K562 (cell line): ENCODE results near the gene GORASP2. TPM values are rescaled to one million over a fixed set of nuclear protein-coding genes. Genes with fewer than 3 reads are reported as not detected.

Experiments used
- ATAC-seq: fragments of 200-7000 bp; cut with Tn5 transposase; 3 replicates; pipeline ENCODE4 v1.9.1; 2020; ENCODE audit warnings: moderate library complexity
- BruUV-seq: library from RNA; stranded (reverse); fragments of 400-500 nt; replicated peaks from 2 replicates; lab custom pipeline; 2021; lab: Mats Ljungman, UMichigan
- CTCF ChIA-PET: fragments of 300-600 bp; formaldehyde crosslinking; extraction: SDS; loops from one replicate; lab custom pipeline; 2021; ENCODE audit warnings: low intra/inter-chr PET ratio; lab: Yijun Ruan, JAX
- POLR2A ChIA-PET: fragments of 300-600, 350-650 bp; sonication (Branson Sonifier 250); formaldehyde crosslinking; extraction: SDS; loops from one replicate; lab custom pipeline; 2021; ENCODE audit warnings: antibody characterized with exemption, inconsistent platforms; lab: Yijun Ruan, JAX
- DNase-seq, 4 experiments: peaks; one replicate each; pipeline versions ENCODE4 v3.0.0 to v3.0.0-alpha.2; 2011 to 2018; ENCODE audit warnings: low spot score in 3 of 4, mixed read lengths in 3 of 4; ENCODE audit errors: extremely low read depth in 1 of 4
- FAIRE-seq: peaks from 2 replicates; lab custom pipeline; 2011; peaks lifted over from hg19 to GRCh38; lab: Jason Lieb, UNC
- H2AFZ ChIP-seq: 2 replicates; pipeline ENCODE4 v1.6.0; 2011; ENCODE audit warnings: low read depth, low read length, control low read depth, inconsistent platforms
- H3K27ac ChIP-seq: fragments of 200-600 bp; 3 replicates; pipeline ENCODE4 v1.8.0; 2011; ENCODE audit warnings: low read depth, mild to moderate bottlenecking, control low read depth, inconsistent platforms, low read length, moderate library complexity, mixed read lengths; ENCODE audit errors: extremely low read depth
- H3K27me3 ChIP-seq, 2 experiments: fragments of 300-600 bp in 1 of 2; 2 replicates in 1 of 2; 3 replicates in 1 of 2; pipeline versions ENCODE4 v1.6.0 to v1.8.0; 2011; ENCODE audit warnings: inconsistent platforms in 2 of 2, low read length in 2 of 2, mild to moderate bottlenecking in 1 of 2, mixed read lengths in 1 of 2, moderate library complexity in 1 of 2; ENCODE audit not compliant: control insufficient read depth in 2 of 2, insufficient read depth in 2 of 2
- H3K36me3 ChIP-seq: fragments of 300-600 bp; 3 replicates; pipeline ENCODE4 v1.8.0; 2011; ENCODE audit warnings: mild to moderate bottlenecking, low read length, inconsistent platforms; ENCODE audit not compliant: control insufficient read depth, insufficient read depth
- H3K4me1 ChIP-seq, 2 experiments: fragments of 200-600 bp in 1 of 2; replicated peaks in 1 of 2; 2 replicates in 1 of 2; 3 replicates in 1 of 2; pipeline versions ENCODE4 v1.5.1 to v1.8.0; 2011; ENCODE audit warnings: inconsistent platforms in 2 of 2, low read length in 2 of 2, mild to moderate bottlenecking in 1 of 2, mixed read lengths in 1 of 2, moderate library complexity in 1 of 2; ENCODE audit not compliant: control insufficient read depth in 2 of 2, insufficient read depth in 2 of 2
- H3K4me2 ChIP-seq: 2 replicates; pipeline ENCODE4 v1.6.1; 2011; ENCODE audit warnings: low read length, control low read depth, inconsistent platforms, mixed read lengths; ENCODE audit not compliant: insufficient read depth
- H3K4me3 ChIP-seq: fragments of 200-600 bp; sonication (generic), shearing (Covaris generic); 2 replicates; pipeline ENCODE4 v1.5.1; 2016; ENCODE audit warnings: control low read depth, inconsistent platforms
- H3K79me2 ChIP-seq: fragments of 200-600 bp; 3 replicates; pipeline ENCODE4 v1.8.0; 2011; ENCODE audit warnings: low read length, inconsistent platforms; ENCODE audit not compliant: control insufficient read depth, insufficient read depth
- H3K9ac ChIP-seq, 2 experiments: 2 replicates each; pipeline versions ENCODE4 v1.6.0 to v1.6.1; 2011; ENCODE audit warnings: low read depth in 2 of 2, low read length in 2 of 2, control low read depth in 1 of 2, inconsistent platforms in 1 of 2, mild to moderate bottlenecking in 1 of 2, mixed read lengths in 1 of 2; ENCODE audit not compliant: insufficient read depth in 1 of 2
- H3K9me1 ChIP-seq: one replicate; pipeline ENCODE4 v1.6.0; 2011; ENCODE audit warnings: inconsistent platforms, mild to moderate bottlenecking, low read length, moderate library complexity; ENCODE audit not compliant: control insufficient read depth, insufficient read depth
- H3K9me3 ChIP-seq: replicated peaks from 2 replicates; pipeline ENCODE4 v1.5.1; 2011; ENCODE audit warnings: low read depth, low read length, inconsistent platforms; ENCODE audit not compliant: control insufficient read depth, insufficient read depth
- H4K20me1 ChIP-seq: replicated peaks from 2 replicates; pipeline ENCODE4 v1.6.1; 2011; ENCODE audit warnings: low read length, inconsistent platforms, mixed read lengths; ENCODE audit not compliant: control insufficient read depth, insufficient read depth
- ARID4B ChIP-seq: sonication (generic); formaldehyde crosslinking; IDR thresholded peaks from 2 replicates; pipeline ENCODE4 v1.8.0; 2022; ENCODE audit warnings: mild to moderate bottlenecking, missing genetic modification reagents
- ATF4 ChIP-seq: fragments of 450-650 bp; formaldehyde crosslinking; IDR thresholded peaks from 2 replicates; pipeline ENCODE4 v1.4.0; 2022; ENCODE audit warnings: mild to moderate bottlenecking, moderate library complexity
- EP300 ChIP-seq: IDR thresholded peaks from 2 replicates; pipeline ENCODE4 v1.6.1; 2012; ENCODE audit warnings: low read length, improper control_type of control experiment
- FOXA3 ChIP-seq, 2 experiments: fragments of 450-650 bp in 1 of 2; sonication (generic) in 1 of 2; formaldehyde crosslinking; IDR thresholded peaks in 1 of 2; conservative IDR thresholded peaks in 1 of 2; 2 replicates each; pipeline versions ENCODE4 v1.4.0 to v1.8.0; 2020 to 2022; ENCODE audit warnings: mild to moderate bottlenecking in 2 of 2, missing genetic modification reagents in 1 of 2
- GABPA ChIP-seq: fragments of 200-800 bp; sonication (Bioruptor generic); conservative IDR thresholded peaks from 2 replicates; pipeline ENCODE4 v1.6.1; 2016; ENCODE audit warnings: low read depth, missing genetic modification characterization, missing compliant biosample characterization
- LCOR ChIP-seq: sonication (generic); formaldehyde crosslinking; IDR thresholded peaks from 2 replicates; pipeline ENCODE4 v1.8.0; 2022; ENCODE audit warnings: mild to moderate bottlenecking, missing genetic modification reagents
- LEF1 ChIP-seq: fragments of 450-650 bp; IDR thresholded peaks from 2 replicates; pipeline ENCODE4 v1.6.1; 2016; ENCODE audit warnings: mild to moderate bottlenecking
- MAFK ChIP-seq: IDR thresholded peaks from 2 replicates; pipeline ENCODE4 v1.6.1; 2011; ENCODE audit warnings: low read length, improper control_type of control experiment
- MYBL2 ChIP-seq, 2 experiments: fragments of 450-650 bp in 1 of 2; sonication (generic) in 1 of 2; formaldehyde crosslinking in 1 of 2; IDR thresholded peaks; 2 replicates each; pipeline versions ENCODE4 v1.6.1 to v1.8.1; 2017 to 2022; ENCODE audit warnings: borderline replicate concordance in 1 of 2, inconsistent platforms in 1 of 2, low read depth in 1 of 2, mild to moderate bottlenecking in 1 of 2, missing genetic modification reagents in 1 of 2, moderate library complexity in 1 of 2
- NR2C2 ChIP-seq, 2 experiments: fragments of 200-800 bp in 1 of 2; sonication (Bioruptor generic) in 1 of 2; sonication (generic) in 1 of 2; formaldehyde crosslinking in 1 of 2; IDR thresholded peaks; 2 replicates each; pipeline versions ENCODE4 v1.6.1 to v1.8.0; 2016 to 2022; ENCODE audit warnings: mild to moderate bottlenecking in 1 of 2, missing compliant biosample characterization in 1 of 2, missing genetic modification characterization in 1 of 2, missing genetic modification reagents in 1 of 2
- NRF1 ChIP-seq, 2 experiments: fragments of 450-650 bp; IDR thresholded peaks in 1 of 2; conservative IDR thresholded peaks in 1 of 2; 2 replicates each; pipeline ENCODE4 v1.6.1; 2014; ENCODE audit warnings: mild to moderate bottlenecking in 2 of 2
- SREBF2 ChIP-seq: sonication (generic); formaldehyde crosslinking; IDR thresholded peaks from 2 replicates; pipeline ENCODE4 v1.4.0; 2020; ENCODE audit warnings: mild to moderate bottlenecking, missing genetic modification reagents
- ZNF311 ChIP-seq: fragments of 250-450 bp; sonication (Bioruptor Pico); IDR thresholded peaks from 2 replicates; pipeline ENCODE4 v1.4.0; 2020; ENCODE audit warnings: mild to moderate bottlenecking, moderate library complexity
- WGBS: fragments of 100-300 bp; shearing (Covaris generic); methylation state at CpG from one replicate; pipeline ENCODE4 v1.1.6; 2016; ENCODE audit warnings: low coverage, mixed read lengths; ENCODE audit not compliant: insufficient coverage; ENCODE audit errors: missing lambda C conversion rate; 5-methylcytosine and 5-hydroxymethylcytosine counted together
- in situ Hi-C: fragments of 300-500 bp; cut with MboI; formaldehyde crosslinking; loops from 4 replicates; pipeline ENCODE4 v1.15.0; 2018; ENCODE audit warnings: inconsistent platforms, mixed read lengths
- intact Hi-C: fragments of 100-400 bp; cut with micrococcal nuclease; formaldehyde crosslinking; loops from 2 replicates; pipeline ENCODE4 v1.14.2; 2022
- polyA plus RNA-seq, 8 experiments: library from polyadenylated mRNA; depleted of rRNA in 4 of 8; stranded (reverse) in 5 of 8; unstranded in 3 of 8; fragments of >200 nt; fragmentation: Nextera tagmentation in 2 of 8; fragmentation: Illumina TruSeq in 1 of 8; extraction: Ambion mirVana in 2 of 8; extraction: Trizol in 1 of 8; gene quantifications; 2 replicates each; pipeline versions ENCODE4 v1.2.1 to v1.2.3, GENCODE V29; 2011 to 2014; ENCODE audit warnings: inconsistent platforms in 1 of 8, missing spikeins in 1 of 8
- total RNA-seq, 7 experiments: library from RNA; depleted of rRNA in 6 of 7; stranded (reverse); fragments of >200 nt in 6 of 7; fragmentation: Illumina TruSeq in 2 of 7; extraction: Trizol in 2 of 7; gene quantifications; 2 replicates each; pipeline versions ENCODE4 v1.2.1 to v1.2.3, GENCODE V29; 2011 to 2021; ENCODE audit warnings: low replicate concordance in 1 of 7

GORASP2 gene
- total and polyA plus RNA-seq, 9 of the 15 experiments (the other 6 are each of a cell fraction or from before 2014, with no cell fraction given) = 27.4 to 180 (median 59.6) TPM

- Histone ChIP-seq H3K4me1 (peaks cover 13 to 26% of the 10 kb centered on the region in 2 experiments; a peak in 4 of 5 replicates), H3K79me2 (peaks cover 63% of the 10 kb centered on the region), H3K4me2 (peak overlapping the region; percentile 100), H3K4me3 (peak overlapping the region; percentile 81), H3K27ac (peak overlapping the region; percentile 95), H3K36me3 (peaks cover 39% of the 10 kb centered on the region), H3K9ac (peak overlapping the region; percentile 92 to 98), H3K9me3 (peaks cover 8% of the 10 kb centered on the region), H2AFZ (peak overlapping the region; percentile 90), H3K27me3 (no peaks in the 10 kb centered on the region), H4K20me1 (peaks cover 27% of the 10 kb centered on the region), H3K9me1 (no peaks in the 10 kb centered on the region)
- FAIRE-seq (peak; percentile 78), ATAC-seq (peak; percentile 59), DNase-seq (peak in 3 of 4 experiments; percentile 30 to 79 (median 71))
- intact Hi-C loops = no loop called here
- in situ Hi-C loops = no loop called here
- BruUV-seq = TSS peak; percentile 41
- ChIA-PET POLR2A (interaction anchor here (0.5 to 4.5 kb wide), 39 partner anchors 8 to 1489 kb away, joined by 3 to 28 read pairs (median 4); partner anchors contain the start of genes DCAF17 and METTL8), CTCF (interaction anchor here (0.6 to 0.7 kb wide), 3 partner anchors 12 to 655 kb away, joined by 3 read pairs; no protein-coding TSS in a partner anchor)
- 2% methylated on average over 15 of the region's 15 CpGs for WGBS
- TF ChIP-seq EP300 = 0 out of 2 replicates have a peak, but pooled peaks have one; percentile 14
- 0 out of 2 replicates have a peak, but pooled peaks have one; percentile 17 for TF ChIP-seq NR2C2 (CRISPR knock-in tag; IDR thresholded peaks at IDR 0.05)
- no peak for TF ChIP-seq NR2C2 (tag; IDR thresholded peaks at IDR 0.05)
- TF ChIP-seq LEF1 = 0 out of 2 replicates have a peak, but pooled peaks have one; percentile 28
- TF ChIP-seq MAFK = 0 out of 2 replicates have a peak, but pooled peaks have one; percentile 21
- 0 out of 4 replicates have a peak, but pooled peaks of 1 of the 2 experiments have one; percentile 9 for TF ChIP-seq NRF1 (conservative IDR thresholded peaks at IDR 0.05 in 1 of 2, IDR thresholded peaks at IDR 0.05 in 1 of 2)
- TF ChIP-seq ZNF311 (CRISPR knock-in tag) = no peak
- TF ChIP-seq GABPA = peak; percentile 93
- peak in 1 of 2 experiments; percentile 70; a peak in 1 of 4 replicates for TF ChIP-seq FOXA3 (CRISPR knock-in tag; conservative IDR thresholded peaks at IDR 0.05 in 1 of 2, IDR thresholded peaks at IDR 0.05 in 1 of 2)
- TF ChIP-seq SREBF2 = no peak
- TF ChIP-seq LCOR = peak; percentile 97
- TF ChIP-seq MYBL2 (IDR thresholded peaks at IDR 0.05; ENCODE audit: low read depth) = no peak
- TF ChIP-seq MYBL2 (CRISPR knock-in tag; IDR thresholded peaks at IDR 0.05; ENCODE audit: borderline replicate concordance) = no peak
- TF ChIP-seq ATF4 (CRISPR knock-in tag) = 0 out of 2 replicates have a peak, but pooled peaks have one; percentile 21
- TF ChIP-seq ARID4B (CRISPR knock-in tag) = peak; percentile 61; the same call in 1 of the 2 replicates
Measured at GRCh38 chr2:170930131-170930990, 1.3 kb downstream of the GORASP2 start.
